GM19035 (cell line): ENCODE measurements around the gene LRRFIP2.

ENCODE experiments used
- ATAC-seq: cut with Tn5 transposase; IDR thresholded peaks from one replicate; pipeline ENCODE4 v1.9.1; 2021; ENCODE audit not compliant: unreplicated experiment

Gene LRRFIP2

GRCh38 chr3:37029516-37030163 is 144.7 kb downstream of the LRRFIP2 start:
- no peak for ATAC-seq

- no peak for ATAC-seq
Observed at GRCh38 chr3:37029111-37029510, 145.3 kb downstream of the LRRFIP2 start.

GRCh38 chr3:37028329-37028728 is 146.1 kb downstream of the LRRFIP2 start:
- no peak for ATAC-seq

GRCh38 chr3:37026851-37027250 is 147.5 kb downstream of the LRRFIP2 start:
- no peak for ATAC-seq

- ATAC-seq, result no peak
Observed at GRCh38 chr3:37025561-37026335, 148.6 kb downstream of the LRRFIP2 start.

GRCh38 chr3:37024820-37025405 is 149.5 kb downstream of the LRRFIP2 start:
- no peak for ATAC-seq

GRCh38 chr3:37024092-37024491 is 150.3 kb downstream of the LRRFIP2 start:
- no peak for ATAC-seq

GRCh38 chr3:37017683-37018082 is 156.7 kb downstream of the LRRFIP2 start:
- ATAC-seq, result no peak

- ATAC-seq, result no peak
Observed at GRCh38 chr3:37016903-37017302, 157.5 kb downstream of the LRRFIP2 start.

- ATAC-seq, result no peak
Observed at GRCh38 chr3:37015642-37016041, 158.7 kb downstream of the LRRFIP2 start.

- ATAC-seq, result no peak
Observed at GRCh38 chr3:37014620-37015019, 159.8 kb downstream of the LRRFIP2 start.
